ENCODE data around the gene SUMF2.

DNA sequence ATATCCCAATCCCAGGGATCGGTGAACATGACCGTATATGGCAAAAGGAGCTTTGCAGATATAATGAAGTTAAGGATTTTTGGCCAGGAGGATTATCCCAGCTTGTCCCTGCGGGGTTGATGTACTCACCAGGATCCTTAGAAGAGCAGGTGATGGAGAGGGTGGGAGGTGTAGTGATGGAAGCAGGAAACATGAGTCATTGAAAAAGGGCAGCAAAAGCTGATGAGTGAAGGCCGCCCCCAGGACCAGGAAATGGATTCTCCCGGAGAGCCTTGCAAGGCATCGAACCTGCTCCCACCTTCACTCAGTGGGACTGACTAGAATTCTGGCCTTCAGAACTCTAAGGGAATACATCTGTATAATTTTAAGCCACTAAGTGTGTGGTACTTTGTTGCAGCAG, 57.4 kb downstream of the SUMF2 start:
- TF ChIP-seq, protein P1, sequence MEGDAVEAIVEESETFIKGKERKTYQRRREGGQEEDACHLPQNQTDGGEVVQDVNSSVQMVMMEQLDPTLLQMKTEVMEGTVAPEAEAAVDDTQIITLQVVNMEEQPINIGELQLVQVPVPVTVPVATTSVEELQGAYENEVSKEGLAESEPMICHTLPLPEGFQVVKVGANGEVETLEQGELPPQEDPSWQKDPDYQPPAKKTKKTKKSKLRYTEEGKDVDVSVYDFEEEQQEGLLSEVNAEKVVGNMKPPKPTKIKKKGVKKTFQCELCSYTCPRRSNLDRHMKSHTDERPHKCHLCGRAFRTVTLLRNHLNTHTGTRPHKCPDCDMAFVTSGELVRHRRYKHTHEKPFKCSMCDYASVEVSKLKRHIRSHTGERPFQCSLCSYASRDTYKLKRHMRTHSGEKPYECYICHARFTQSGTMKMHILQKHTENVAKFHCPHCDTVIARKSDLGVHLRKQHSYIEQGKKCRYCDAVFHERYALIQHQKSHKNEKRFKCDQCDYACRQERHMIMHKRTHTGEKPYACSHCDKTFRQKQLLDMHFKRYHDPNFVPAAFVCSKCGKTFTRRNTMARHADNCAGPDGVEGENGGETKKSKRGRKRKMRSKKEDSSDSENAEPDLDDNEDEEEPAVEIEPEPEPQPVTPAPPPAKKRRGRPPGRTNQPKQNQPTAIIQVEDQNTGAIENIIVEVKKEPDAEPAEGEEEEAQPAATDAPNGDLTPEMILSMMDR (IDR thresholded peaks at IDR 0.05) = no peak
- no peak for TF ChIP-seq POLR2AphosphoS5 (IDR thresholded peaks at IDR 0.05)
- TF ChIP-seq POLR2A (IDR thresholded peaks at IDR 0.05) = no peak
- no peak for TF ChIP-seq EP300 (IDR thresholded peaks at IDR 0.05; ENCODE audit: low read depth)

Measured in transverse colon (tissue), 4 donors.